Fibroblast of villous mesenchyme (primary cell): ENCODE measurements around the gene ZCCHC2. TPM values are rescaled to one million over a fixed set of nuclear protein-coding genes. Genes with fewer than 3 reads are reported as not detected.

Experiments
- DNase-seq: peaks from one replicate; pipeline ENCODE4 v3.0.0-alpha.2; 2010; ENCODE audit warnings: low read depth
- H3K4me3 ChIP-seq: 2 replicates; pipeline ENCODE4 v1.5.1; 2011; ENCODE audit warnings: low read depth, mild to moderate bottlenecking, low read length
- CTCF ChIP-seq: IDR thresholded peaks from 2 replicates; pipeline ENCODE4 v1.5.1; 2012; ENCODE audit warnings: low read depth, mild to moderate bottlenecking, low read length; ENCODE audit not compliant: insufficient read depth
- total RNA-seq: library from RNA; depleted of rRNA; stranded (reverse); fragments of >200 nt; gene quantifications from 2 replicates; pipeline ENCODE4 v1.2.3, GENCODE V29; 2012

Gene ZCCHC2
- total RNA-seq, 1 donor, result 9.5 TPM

GRCh38 chr18:62625019-62625418 is 102.2 kb downstream of the ZCCHC2 start:
- DNase-seq, result no peak
- no peak overlapping the region for H3K4me3 ChIP-seq
- no peak for TF ChIP-seq CTCF

Other genes starting within 250 kb of the ZCCHC2 start
- gene TNFRSF11A, start 197.7 kb upstream of the ZCCHC2 start, total RNA-seq, result under 0.01 TPM in 1 of 2 replicates, not detected in the other
- gene PHLPP1, start 192.5 kb downstream of the ZCCHC2 start, total RNA-seq, result 4.7 and 6.8 TPM in 2 replicates